ENCODE results near the gene FMNL2. TPM values are rescaled to one million over a fixed set of nuclear protein-coding genes. Genes with fewer than 3 reads are reported as not detected.
A peak's percentile ranks its signal among the peaks of the same experiment; 100 is the strongest.

The FMNL2 gene
- total and polyA plus RNA-seq, 8 donors: 7.8 to 100.0 (median 36.5) TPM

GRCh38 chr2:152611458-152612231 is 276.7 kb downstream of the FMNL2 start:
- Histone ChIP-seq H3K4me3 (no peak overlapping the region), H3K9me3 (no peaks in the 10 kb centered on the region), H3K27ac (peak overlapping the region in 4 of 5 donors; percentile 32 to 74 (median 53)), H3K36me3 (peaks cover 0 to 35% (median 23%) of the 10 kb centered on the region in 4 donors), H3K4me1 (peaks cover 0 to 13% (median 0%) of the 10 kb centered on the region in 4 donors), H3K27me3 (no peaks in the 10 kb centered on the region)
- DNase-seq: peak in 1 of 2 donors; percentile 46
- intact Hi-C loops (cut with DNase I; ENCODE audit: low total_unique reads): no loop called here
- WGBS, 5 donors: 62 to 84% (median 72%) methylated on average over 5 of the region's 5 CpGs
- TF ChIP-seq POLR2A (IDR thresholded peaks at IDR 0.05) (no peak), EP300 (IDR thresholded peaks at IDR 0.05) (no peak), POLR2AphosphoS5 (IDR thresholded peaks at IDR 0.05) (peak in 1 of 3 donors; percentile 8), CTCF (IDR thresholded peaks at IDR 0.05) (no peak)

- DNase-seq: no peak
- Histone ChIP-seq H3K27ac (no peak overlapping the region), H3K36me3 (peaks cover 0 to 44% (median 34%) of the 10 kb centered on the region in 4 donors), H3K4me1 (peaks cover 0 to 13% (median 0%) of the 10 kb centered on the region in 4 donors), H3K4me3 (no peak overlapping the region), H3K9me3 (no peaks in the 10 kb centered on the region), H3K27me3 (no peaks in the 10 kb centered on the region)
- no peak for TF ChIP-seq POLR2A (IDR thresholded peaks at IDR 0.05)
- TF ChIP-seq EP300 (IDR thresholded peaks at IDR 0.05): no peak
- no peak for TF ChIP-seq CTCF (IDR thresholded peaks at IDR 0.05)
- no peak for TF ChIP-seq POLR2AphosphoS5 (IDR thresholded peaks at IDR 0.05)
- intact Hi-C loops (cut with DNase I; ENCODE audit: low total_unique reads): no loop called here
- WGBS, 5 donors: 84 to 95% (median 92%) methylated on average over 2 of the region's 2 CpGs
Measured at GRCh38 chr2:152613235-152613634, 278.3 kb downstream of the FMNL2 start.

GRCh38 chr2:152615177-152615576 is 280.2 kb downstream of the FMNL2 start:
- H3K36me3 ChIP-seq: peaks cover 0 to 57% (median 52%) of the 10 kb centered on the region in 4 donors
- WGBS, 5 donors: 80 to 87% (median 85%) methylated on average over 5 of the region's 5 CpGs
- intact Hi-C loops (cut with DNase I; ENCODE audit: low total_unique reads): no loop called here

More at GRCh38 chr2:152615177-152615576, 280.2 kb downstream of the FMNL2 start:
- H3K27ac ChIP-seq: no peak overlapping the region
- no peak for DNase-seq
- TF ChIP-seq CTCF (IDR thresholded peaks at IDR 0.05) (no peak), EP300 (IDR thresholded peaks at IDR 0.05) (no peak), POLR2AphosphoS5 (IDR thresholded peaks at IDR 0.05) (no peak), POLR2A (IDR thresholded peaks at IDR 0.05) (no peak)
- H3K27me3 ChIP-seq: no peaks in the 10 kb centered on the region
- H3K9me3 ChIP-seq: no peaks in the 10 kb centered on the region
- no peak overlapping the region for H3K4me3 ChIP-seq
- peaks cover 0 to 13% (median 0%) of the 10 kb centered on the region in 4 donors for H3K4me1 ChIP-seq

All from stomach (tissue), 9 donors.